ENCODE data around the gene PDE4A. TPM values are rescaled to one million over a fixed set of nuclear protein-coding genes. Genes with fewer than 3 reads are reported as not detected.

PDE4A gene
- total RNA-seq, 3 donors from 2014 or later (not counting 1 experiment from before 2014, with no cell fraction given), result 34.2 to 46.2 (median 44.9) TPM

GRCh38 chr19:10430505-10431253 lies 10.3 kb downstream of the PDE4A start:
- Histone ChIP-seq H3K27me3 (ENCODE audit: control insufficient read depth, insufficient read depth, low read length) (no peaks in the 10 kb centered on the region), H3K9me3 (ENCODE audit: control insufficient read depth, insufficient read depth, low read length) (no peaks in the 10 kb centered on the region), H3K36me3 (ENCODE audit: control insufficient read depth, insufficient read depth, low read length) (no peaks in the 10 kb centered on the region), H3K4me3 (ENCODE audit: low read length) (peak overlapping the region; percentile 52), H3K27ac (ENCODE audit: low read length) (peak overlapping the region; percentile 97), H3K4me1 (ENCODE audit: control insufficient read depth, insufficient read depth, low read length) (peaks cover 71% of the 10 kb centered on the region)
- peak; percentile 44 to 61 for DNase-seq
- Mint-ChIP-seq H3K4me3 (peak overlapping the region; percentile 95), H3K4me1 (peaks cover 59 to 72% of the 10 kb centered on the region in 2 donors), H3K36me3 (peaks cover 7% of the 10 kb centered on the region), H3K27ac (peak overlapping the region; percentile 95 to 96), H3K9me3 (peaks cover 2 to 3% of the 10 kb centered on the region in 2 donors), H3K27me3 (ENCODE audit: low read depth in 2 of 2) (peaks cover 3 to 7% of the 10 kb centered on the region in 2 donors)
- 5% methylated on average over 75 of the region's 75 CpGs for WGBS (ENCODE audit: insufficient coverage)
- no peak for TF ChIP-seq CTCF (IDR thresholded peaks at IDR 0.05)
- peak; percentile 10 to 52 (median 21) for ATAC-seq
- intact Hi-C loops (cut with micrococcal nuclease), result loop anchor here (5.0 to 10.0 kb wide), 2 partner anchors 46 to 137 kb away; partner anchors contain the start of genes CDKN2D, KRI1 and TYK2

GRCh38 chr19:10431254-10431942 lies 11.1 kb downstream of the PDE4A start:
- Mint-ChIP-seq H3K27me3 (ENCODE audit: low read depth in 2 of 2) (peaks cover 3 to 7% of the 10 kb centered on the region in 2 donors), H3K4me1 (peaks cover 58 to 72% of the 10 kb centered on the region in 2 donors), H3K4me3 (peak overlapping the region; percentile 95), H3K9me3 (peaks cover 2 to 3% of the 10 kb centered on the region in 2 donors), H3K36me3 (peaks cover 7% of the 10 kb centered on the region), H3K27ac (peak overlapping the region; percentile 95 to 96)
- ATAC-seq, result peak; percentile 19 to 48 (median 41)
- intact Hi-C loops (cut with micrococcal nuclease), result loop anchor here (5.0 to 10.0 kb wide), 2 partner anchors 47 to 136 kb away; partner anchors contain the start of genes CDKN2D, KRI1 and TYK2
- no peaks in the 10 kb centered on the region for H3K27me3 ChIP-seq (ENCODE audit: control insufficient read depth, insufficient read depth, low read length)
- WGBS (ENCODE audit: insufficient coverage), result 11% methylated on average over 24 of the region's 25 CpGs
- no peak for TF ChIP-seq CTCF (IDR thresholded peaks at IDR 0.05)
- H3K27ac ChIP-seq (ENCODE audit: low read length), result peak overlapping the region; percentile 94
- no peaks in the 10 kb centered on the region for H3K36me3 ChIP-seq (ENCODE audit: control insufficient read depth, insufficient read depth, low read length)
- H3K4me1 ChIP-seq (ENCODE audit: control insufficient read depth, insufficient read depth, low read length), result peaks cover 63% of the 10 kb centered on the region
- no peaks in the 10 kb centered on the region for H3K9me3 ChIP-seq (ENCODE audit: control insufficient read depth, insufficient read depth, low read length)
- DNase-seq, result peak; percentile 78 to 81
- H3K4me3 ChIP-seq (ENCODE audit: low read length), result peak overlapping the region; percentile 52

GRCh38 chr19:10431943-10432735 lies 11.8 kb downstream of the PDE4A start:
- Histone ChIP-seq H3K4me1 (ENCODE audit: control insufficient read depth, insufficient read depth, low read length) (peaks cover 56% of the 10 kb centered on the region), H3K36me3 (ENCODE audit: control insufficient read depth, insufficient read depth, low read length) (no peaks in the 10 kb centered on the region), H3K4me3 (ENCODE audit: low read length) (peak overlapping the region; percentile 52), H3K9me3 (ENCODE audit: control insufficient read depth, insufficient read depth, low read length) (no peaks in the 10 kb centered on the region), H3K27me3 (ENCODE audit: control insufficient read depth, insufficient read depth, low read length) (no peaks in the 10 kb centered on the region), H3K27ac (ENCODE audit: low read length) (peak overlapping the region; percentile 94)
- no peak for TF ChIP-seq CTCF (IDR thresholded peaks at IDR 0.05)
- H3K36me3 Mint-ChIP-seq, result peaks cover 7% of the 10 kb centered on the region
- peaks cover 3 to 7% of the 10 kb centered on the region in 2 donors for H3K27me3 Mint-ChIP-seq (ENCODE audit: low read depth in 2 of 2)
- peak overlapping the region; percentile 95 for H3K4me3 Mint-ChIP-seq
- ATAC-seq, result peak; percentile 32 to 49 (median 47)
- 1% methylated on average over 62 of the region's 64 CpGs for WGBS (ENCODE audit: insufficient coverage)
- H3K27ac Mint-ChIP-seq, result peak overlapping the region; percentile 95 to 96
- intact Hi-C loops (cut with micrococcal nuclease), result loop anchor here (5.0 to 10.0 kb wide), 2 partner anchors 47 to 135 kb away; partner anchors contain the start of genes CDKN2D, KRI1 and TYK2
- peak; percentile 73 to 85 for DNase-seq
- H3K9me3 Mint-ChIP-seq, result peaks cover 2 to 3% of the 10 kb centered on the region in 2 donors
- peaks cover 55 to 66% of the 10 kb centered on the region in 2 donors for H3K4me1 Mint-ChIP-seq
